Loucy (cell line): ENCODE measurements around the gene YAF2.
"Not testable (repeated sequence)": the region's sequence is repeated elsewhere in the genome, so short reads cannot be mapped to it uniquely, and the experiment has no call there.

Source experiments
- H2AFZ ChIP-seq: fragments of 200-600 bp; sonication (generic); 2 replicates; pipeline ENCODE4 v1.6.0; 2016; ENCODE audit warnings: antibody characterized with exemption, mild to moderate bottlenecking, low read length, moderate library complexity
- H3F3A ChIP-seq: fragments of 200-600 bp; 2 replicates; pipeline ENCODE4 v1.6.0; 2016; ENCODE audit warnings: antibody characterized with exemption, low read depth, mild to moderate bottlenecking
- H3K27me3 ChIP-seq: fragments of 200-600 bp; sonication (generic); 2 replicates; pipeline ENCODE4 v1.6.1; 2014; ENCODE audit warnings: low read length, mild to moderate bottlenecking; ENCODE audit not compliant: insufficient read depth, poor library complexity, severe bottlenecking
- H3K36me3 ChIP-seq: fragments of 200-600 bp; sonication (generic); 2 replicates; pipeline ENCODE4 v1.6.1; 2016; ENCODE audit warnings: low read length; ENCODE audit not compliant: insufficient read depth
- H3K4me1 ChIP-seq: fragments of 200-600 bp; sonication (generic); 2 replicates; pipeline ENCODE4 v1.5.1; 2014; ENCODE audit warnings: low read length, mild to moderate bottlenecking; ENCODE audit not compliant: insufficient read depth, poor library complexity, severe bottlenecking
- H3K4me2 ChIP-seq: fragments of 200-600 bp; sonication (generic); 2 replicates; pipeline ENCODE4 v1.6.0; 2014; ENCODE audit warnings: antibody characterized with exemption, low read length, low read depth, mild to moderate bottlenecking; ENCODE audit not compliant: poor library complexity, severe bottlenecking
- H3K4me3 ChIP-seq: fragments of 200-600 bp; sonication (generic); 2 replicates; pipeline ENCODE4 v1.5.1; 2014; ENCODE audit warnings: low read length, mild to moderate bottlenecking, mixed read lengths; ENCODE audit not compliant: poor library complexity, severe bottlenecking
- H3K79me2 ChIP-seq: fragments of 200-600 bp; sonication (generic); 2 replicates; pipeline ENCODE4 v1.6.1; 2014; ENCODE audit warnings: low read length; ENCODE audit not compliant: insufficient read depth
- H3K9ac ChIP-seq: fragments of 200-600 bp; sonication (generic); 2 replicates; pipeline ENCODE4 v1.6.0; 2014; ENCODE audit warnings: mild to moderate bottlenecking, low read depth, low read length, moderate library complexity; ENCODE audit not compliant: poor library complexity, severe bottlenecking
- H3K9me2 ChIP-seq: fragments of 200-600 bp; sonication (generic); replicated peaks from 2 replicates; pipeline ENCODE4 v1.6.1; 2016; ENCODE audit warnings: low read depth, low read length, mixed read lengths
- H3K9me3 ChIP-seq: fragments of 200-600 bp; sonication (generic); 2 replicates; pipeline ENCODE4 v1.6.1; 2014; ENCODE audit warnings: mild to moderate bottlenecking, antibody characterized with exemption, low read length, low read depth; ENCODE audit not compliant: insufficient read depth
- H4K20me1 ChIP-seq: fragments of 200-600 bp; sonication (generic); 2 replicates; pipeline ENCODE4 v1.6.0; 2014; ENCODE audit warnings: antibody characterized with exemption, low read length, mild to moderate bottlenecking; ENCODE audit not compliant: insufficient read depth, poor library complexity, severe bottlenecking
- EZH2phosphoT487 ChIP-seq: fragments of 200-600 bp; IDR thresholded peaks from 2 replicates; pipeline ENCODE4 v1.6.1; 2018; ENCODE audit warnings: antibody characterized with exemption, mild to moderate bottlenecking, moderate library complexity, borderline replicate concordance
- TF ChIP-seq, protein P1 (sequence below): fragments of 200-600 bp; sonication (generic); conservative IDR thresholded peaks from 2 replicates; pipeline ENCODE4 v1.5.1; 2014; ENCODE audit warnings: mild to moderate bottlenecking, antibody characterized with exemption, low read length

Gene YAF2

GRCh38 chr12:42216737-42217136 lies 21.3 kb downstream of the YAF2 start:
- H3K4me1 ChIP-seq = peaks cover 14% of the 10 kb centered on the region
- H3K4me3 ChIP-seq = no peak overlapping the region
- H3K36me3 ChIP-seq = no peaks in the 10 kb centered on the region
- no peaks in the 10 kb centered on the region for H3K9me3 ChIP-seq
- no peak for TF ChIP-seq EZH2phosphoT487
- TF ChIP-seq, protein P1, sequence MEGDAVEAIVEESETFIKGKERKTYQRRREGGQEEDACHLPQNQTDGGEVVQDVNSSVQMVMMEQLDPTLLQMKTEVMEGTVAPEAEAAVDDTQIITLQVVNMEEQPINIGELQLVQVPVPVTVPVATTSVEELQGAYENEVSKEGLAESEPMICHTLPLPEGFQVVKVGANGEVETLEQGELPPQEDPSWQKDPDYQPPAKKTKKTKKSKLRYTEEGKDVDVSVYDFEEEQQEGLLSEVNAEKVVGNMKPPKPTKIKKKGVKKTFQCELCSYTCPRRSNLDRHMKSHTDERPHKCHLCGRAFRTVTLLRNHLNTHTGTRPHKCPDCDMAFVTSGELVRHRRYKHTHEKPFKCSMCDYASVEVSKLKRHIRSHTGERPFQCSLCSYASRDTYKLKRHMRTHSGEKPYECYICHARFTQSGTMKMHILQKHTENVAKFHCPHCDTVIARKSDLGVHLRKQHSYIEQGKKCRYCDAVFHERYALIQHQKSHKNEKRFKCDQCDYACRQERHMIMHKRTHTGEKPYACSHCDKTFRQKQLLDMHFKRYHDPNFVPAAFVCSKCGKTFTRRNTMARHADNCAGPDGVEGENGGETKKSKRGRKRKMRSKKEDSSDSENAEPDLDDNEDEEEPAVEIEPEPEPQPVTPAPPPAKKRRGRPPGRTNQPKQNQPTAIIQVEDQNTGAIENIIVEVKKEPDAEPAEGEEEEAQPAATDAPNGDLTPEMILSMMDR = no peak
- no peaks in the 10 kb centered on the region for H3F3A ChIP-seq
- no peak overlapping the region for H3K9ac ChIP-seq
- H2AFZ ChIP-seq = no peak overlapping the region
- H3K9me2 ChIP-seq = no peaks in the 10 kb centered on the region
- peaks cover 60% of the 10 kb centered on the region for H3K79me2 ChIP-seq
- H4K20me1 ChIP-seq = peaks cover 45% of the 10 kb centered on the region
- H3K4me2 ChIP-seq = no peak overlapping the region
- no peaks in the 10 kb centered on the region for H3K27me3 ChIP-seq

GRCh38 chr12:42215759-42216158 lies 22.3 kb downstream of the YAF2 start:
- not testable (repeated sequence) for H3K4me3 ChIP-seq, H3K4me2 ChIP-seq, H3F3A ChIP-seq, H3K36me3 ChIP-seq, H3K27me3 ChIP-seq, H2AFZ ChIP-seq, H3K9me2 ChIP-seq, H3K9me3 ChIP-seq, H3K9ac ChIP-seq
- Histone ChIP-seq H3K4me1 (peaks cover 10% of the 10 kb centered on the region), H4K20me1 (peaks cover 36% of the 10 kb centered on the region), H3K79me2 (peaks cover 60% of the 10 kb centered on the region)

GRCh38 chr12:42213954-42214426 lies 24.1 kb downstream of the YAF2 start:
- no peaks in the 10 kb centered on the region for H3K27me3 ChIP-seq
- peaks cover 24% of the 10 kb centered on the region for H4K20me1 ChIP-seq
- H2AFZ ChIP-seq = no peak overlapping the region
- no peaks in the 10 kb centered on the region for H3F3A ChIP-seq
- no peak overlapping the region for H3K4me3 ChIP-seq
- no peak overlapping the region for H3K9ac ChIP-seq
- H3K9me2 ChIP-seq = no peaks in the 10 kb centered on the region
- H3K36me3 ChIP-seq = peaks cover 13% of the 10 kb centered on the region; the same call in 1 of the 2 replicates
- H3K9me3 ChIP-seq = no peaks in the 10 kb centered on the region
- no peak overlapping the region for H3K4me2 ChIP-seq
- no peak for TF ChIP-seq EZH2phosphoT487
- TF ChIP-seq, protein P1 = no peak
- H3K79me2 ChIP-seq = peaks cover 51% of the 10 kb centered on the region; the same call in 1 of the 2 replicates
- peaks cover 10% of the 10 kb centered on the region for H3K4me1 ChIP-seq

DNA sequence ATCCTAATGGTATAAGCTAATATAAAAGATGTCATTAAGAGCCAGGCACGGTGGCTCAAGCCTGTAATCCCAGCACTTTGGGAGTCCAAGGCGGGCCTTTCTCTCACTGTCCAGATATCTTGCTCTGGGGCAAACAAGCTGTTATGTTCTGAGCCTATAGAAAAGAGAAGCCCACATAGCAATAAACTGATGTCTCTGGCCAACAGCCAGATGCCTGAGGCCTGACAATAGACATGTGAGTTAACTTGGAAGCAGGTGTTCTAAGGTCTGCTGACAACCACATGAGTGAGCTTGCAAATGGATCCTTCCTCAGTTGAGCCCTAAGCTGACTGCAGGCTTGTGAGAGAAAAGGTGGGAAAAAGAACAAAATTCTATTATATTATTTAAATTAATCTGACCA lies 25.0 kb downstream of the YAF2 start:
- TF ChIP-seq, protein P1 = no peak
- TF ChIP-seq EZH2phosphoT487 = no peak
- Histone ChIP-seq H3K79me2 (peaks cover 43% of the 10 kb centered on the region; the same call in 1 of the 2 replicates), H3F3A (no peaks in the 10 kb centered on the region), H3K9me2 (no peaks in the 10 kb centered on the region), H3K9me3 (no peaks in the 10 kb centered on the region), H3K27me3 (no peaks in the 10 kb centered on the region), H3K9ac (no peak overlapping the region), H3K4me2 (no peak overlapping the region), H3K4me1 (peaks cover 5% of the 10 kb centered on the region), H3K4me3 (no peak overlapping the region), H2AFZ (no peak overlapping the region), H3K36me3 (peaks cover 19% of the 10 kb centered on the region; the same call in 1 of the 2 replicates), H4K20me1 (peaks cover 19% of the 10 kb centered on the region)
